ENCODE results near the gene MICAL2. TPM values are rescaled to one million over a fixed set of nuclear protein-coding genes. Genes with fewer than 3 reads are reported as not detected.

MICAL2 gene
- polyA plus RNA-seq, 1 experiment = 135 TPM

- no peak for DNase-seq (ENCODE audit: low read depth)
- no peak overlapping the region for H3K4me3 ChIP-seq (ENCODE audit: low read depth, low read length)
- no peaks in the 10 kb centered on the region for H3K36me3 ChIP-seq (ENCODE audit: control insufficient read depth, insufficient read depth, low read length)
- TF ChIP-seq CTCF (IDR thresholded peaks at IDR 0.05; ENCODE audit: insufficient read depth, low read depth, low read length) = no peak
- ChIA-PET POLR2A (no interaction called here), CTCF (interaction anchor here (0.7 to 2.2 kb wide), 3 partner anchors 8 to 226 kb away, joined by 3 to 10 read pairs (median 8); no protein-coding TSS in a partner anchor)
- H3K27me3 ChIP-seq (ENCODE audit: control insufficient read depth, insufficient read depth, low read length) = no peaks in the 10 kb centered on the region
Measured at GRCh38 chr11:12273618-12273995, 163.2 kb downstream of the MICAL2 start.

DNA sequence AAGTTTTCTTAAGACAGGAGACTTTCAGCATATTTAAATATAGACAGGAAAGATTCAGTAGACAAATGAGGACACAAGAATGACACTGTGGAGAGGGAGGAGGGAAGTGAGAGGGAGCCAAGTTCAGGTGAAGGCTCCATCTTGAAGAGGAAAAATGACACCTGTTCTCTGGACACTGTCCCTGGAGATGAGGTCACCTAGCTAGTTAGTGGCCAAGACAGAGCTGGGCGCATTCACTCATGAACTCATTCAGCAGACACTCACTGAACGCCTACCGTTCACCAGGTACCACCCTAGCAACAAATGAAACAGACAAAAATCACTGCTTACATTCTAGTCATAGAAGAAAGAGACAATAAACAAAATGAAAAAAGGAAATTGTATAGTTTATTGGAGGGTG is 163.7 kb downstream of the MICAL2 start:
- H3K36me3 ChIP-seq (ENCODE audit: control insufficient read depth, insufficient read depth, low read length) = no peaks in the 10 kb centered on the region
- CTCF ChIA-PET = interaction anchor here (0.7 to 2.0 kb wide), 2 partner anchors 206 to 227 kb away, joined by 3 to 8 read pairs; no protein-coding TSS in a partner anchor
- POLR2A ChIA-PET = no interaction called here
- no peak for DNase-seq (ENCODE audit: low read depth)
- H3K4me3 ChIP-seq (ENCODE audit: low read depth, low read length) = no peak overlapping the region
- H3K27me3 ChIP-seq (ENCODE audit: control insufficient read depth, insufficient read depth, low read length) = no peaks in the 10 kb centered on the region
- TF ChIP-seq CTCF (IDR thresholded peaks at IDR 0.05; ENCODE audit: insufficient read depth, low read depth, low read length) = no peak

GRCh38 chr11:12274558-12275197 is 164.3 kb downstream of the MICAL2 start:
- H3K4me3 ChIP-seq (ENCODE audit: low read depth, low read length) = no peak overlapping the region
- no peak for TF ChIP-seq CTCF (IDR thresholded peaks at IDR 0.05; ENCODE audit: insufficient read depth, low read depth, low read length)
- DNase-seq (ENCODE audit: low read depth) = no peak
- POLR2A ChIA-PET = no interaction called here
- no peaks in the 10 kb centered on the region for H3K27me3 ChIP-seq (ENCODE audit: control insufficient read depth, insufficient read depth, low read length)
- no peaks in the 10 kb centered on the region for H3K36me3 ChIP-seq (ENCODE audit: control insufficient read depth, insufficient read depth, low read length)
- CTCF ChIA-PET = interaction anchor here (2.0 kb wide), 1 partner anchor 227 kb away, joined by 8 read pairs; no protein-coding TSS in a partner anchor

DNA sequence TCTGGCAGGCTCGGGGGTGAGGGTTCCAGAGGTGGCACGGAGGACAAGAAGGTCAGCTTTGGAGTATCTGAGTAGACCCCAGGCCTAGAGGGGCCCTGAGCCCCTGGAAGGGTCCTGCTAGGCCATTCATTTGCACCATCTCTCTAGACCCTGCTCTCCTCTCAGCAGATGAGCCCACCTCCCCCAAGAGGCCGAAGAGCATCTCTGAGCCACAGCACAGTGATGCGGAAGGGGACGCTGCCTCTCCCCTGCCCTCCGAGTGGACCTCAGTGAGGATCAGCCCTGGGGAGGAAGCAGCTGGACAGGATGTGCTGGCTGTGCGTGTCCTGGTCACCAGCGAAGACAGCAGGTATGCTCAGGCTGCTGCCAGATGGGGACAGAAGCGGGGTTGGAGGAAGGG is 165.4 kb downstream of the MICAL2 start:
- H3K36me3 ChIP-seq (ENCODE audit: control insufficient read depth, insufficient read depth, low read length) = no peaks in the 10 kb centered on the region
- no peak for TF ChIP-seq CTCF (IDR thresholded peaks at IDR 0.05; ENCODE audit: insufficient read depth, low read depth, low read length)
- CTCF ChIA-PET = interaction anchor here (0.6 to 2.0 kb wide), 2 partner anchors 17 to 228 kb away, joined by 3 to 8 read pairs; no protein-coding TSS in a partner anchor
- no peak for DNase-seq (ENCODE audit: low read depth)
- no peaks in the 10 kb centered on the region for H3K27me3 ChIP-seq (ENCODE audit: control insufficient read depth, insufficient read depth, low read length)
- no peak overlapping the region for H3K4me3 ChIP-seq (ENCODE audit: low read depth, low read length)
- POLR2A ChIA-PET = no interaction called here

GRCh38 chr11:12276356-12276755 is 166.0 kb downstream of the MICAL2 start:
- no peak for DNase-seq (ENCODE audit: low read depth)
- Histone ChIP-seq H3K36me3 (ENCODE audit: control insufficient read depth, insufficient read depth, low read length) (no peaks in the 10 kb centered on the region), H3K4me3 (ENCODE audit: low read depth, low read length) (no peak overlapping the region), H3K27me3 (ENCODE audit: control insufficient read depth, insufficient read depth, low read length) (no peaks in the 10 kb centered on the region)
- ChIA-PET POLR2A (no interaction called here), CTCF (interaction anchor here (0.6 to 11.6 kb wide), 2 partner anchors 226 to 433 kb away, joined by 3 to 331 read pairs; no protein-coding TSS in a partner anchor)
- TF ChIP-seq CTCF (IDR thresholded peaks at IDR 0.05; ENCODE audit: insufficient read depth, low read depth, low read length) = no peak

Data from BJ (cell line).